ENCODE data around the gene COL23A1. TPM values are rescaled to one million over a fixed set of nuclear protein-coding genes. Genes with fewer than 3 reads are reported as not detected.

The COL23A1 gene
- total RNA-seq, 1 experiment from 2014 or later, result 15.0 TPM

DNA sequence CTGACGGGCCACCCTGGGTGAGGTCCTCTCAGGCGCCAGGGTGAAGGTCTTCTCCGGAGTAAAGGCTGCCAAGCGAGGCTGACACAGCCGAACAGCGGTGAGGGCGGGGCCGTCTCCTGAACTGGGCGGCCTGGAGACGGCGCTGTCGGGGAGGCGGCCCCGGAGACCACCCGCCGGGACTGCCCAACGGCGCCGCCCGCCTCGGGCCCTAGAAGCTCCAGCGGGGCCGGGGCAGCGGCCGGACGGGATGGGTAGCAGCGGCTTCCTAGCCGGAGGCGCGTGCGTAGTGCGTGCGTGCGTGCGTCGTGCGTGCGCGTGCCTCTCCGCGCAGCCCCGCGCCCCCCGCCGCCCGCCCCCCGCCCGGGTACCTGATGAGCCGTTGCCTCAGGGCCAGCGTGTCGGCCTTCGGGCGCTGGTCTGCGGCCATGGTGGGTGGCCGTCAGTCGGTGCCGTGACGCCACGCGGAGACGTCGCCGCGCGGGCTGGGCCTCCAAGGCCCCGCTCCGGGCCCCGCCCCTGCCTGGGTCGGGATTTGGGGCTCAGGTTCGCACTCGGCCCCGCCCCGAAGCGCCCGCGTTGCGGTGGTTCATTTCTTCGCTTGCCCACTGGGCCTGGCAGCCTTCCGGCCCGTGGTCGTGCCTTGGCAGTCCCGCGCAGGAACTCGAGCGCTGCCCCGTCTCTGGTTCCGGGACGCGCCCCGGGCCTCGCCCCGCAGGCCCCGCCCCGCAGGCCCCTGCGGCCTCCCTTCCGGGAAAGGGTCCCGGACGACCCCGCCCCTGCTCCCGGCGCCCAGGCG, 357.9 kb downstream of the COL23A1 start, which contains the start of gene PHYKPL (continued):
- TF ChIP-seq, protein P1, sequence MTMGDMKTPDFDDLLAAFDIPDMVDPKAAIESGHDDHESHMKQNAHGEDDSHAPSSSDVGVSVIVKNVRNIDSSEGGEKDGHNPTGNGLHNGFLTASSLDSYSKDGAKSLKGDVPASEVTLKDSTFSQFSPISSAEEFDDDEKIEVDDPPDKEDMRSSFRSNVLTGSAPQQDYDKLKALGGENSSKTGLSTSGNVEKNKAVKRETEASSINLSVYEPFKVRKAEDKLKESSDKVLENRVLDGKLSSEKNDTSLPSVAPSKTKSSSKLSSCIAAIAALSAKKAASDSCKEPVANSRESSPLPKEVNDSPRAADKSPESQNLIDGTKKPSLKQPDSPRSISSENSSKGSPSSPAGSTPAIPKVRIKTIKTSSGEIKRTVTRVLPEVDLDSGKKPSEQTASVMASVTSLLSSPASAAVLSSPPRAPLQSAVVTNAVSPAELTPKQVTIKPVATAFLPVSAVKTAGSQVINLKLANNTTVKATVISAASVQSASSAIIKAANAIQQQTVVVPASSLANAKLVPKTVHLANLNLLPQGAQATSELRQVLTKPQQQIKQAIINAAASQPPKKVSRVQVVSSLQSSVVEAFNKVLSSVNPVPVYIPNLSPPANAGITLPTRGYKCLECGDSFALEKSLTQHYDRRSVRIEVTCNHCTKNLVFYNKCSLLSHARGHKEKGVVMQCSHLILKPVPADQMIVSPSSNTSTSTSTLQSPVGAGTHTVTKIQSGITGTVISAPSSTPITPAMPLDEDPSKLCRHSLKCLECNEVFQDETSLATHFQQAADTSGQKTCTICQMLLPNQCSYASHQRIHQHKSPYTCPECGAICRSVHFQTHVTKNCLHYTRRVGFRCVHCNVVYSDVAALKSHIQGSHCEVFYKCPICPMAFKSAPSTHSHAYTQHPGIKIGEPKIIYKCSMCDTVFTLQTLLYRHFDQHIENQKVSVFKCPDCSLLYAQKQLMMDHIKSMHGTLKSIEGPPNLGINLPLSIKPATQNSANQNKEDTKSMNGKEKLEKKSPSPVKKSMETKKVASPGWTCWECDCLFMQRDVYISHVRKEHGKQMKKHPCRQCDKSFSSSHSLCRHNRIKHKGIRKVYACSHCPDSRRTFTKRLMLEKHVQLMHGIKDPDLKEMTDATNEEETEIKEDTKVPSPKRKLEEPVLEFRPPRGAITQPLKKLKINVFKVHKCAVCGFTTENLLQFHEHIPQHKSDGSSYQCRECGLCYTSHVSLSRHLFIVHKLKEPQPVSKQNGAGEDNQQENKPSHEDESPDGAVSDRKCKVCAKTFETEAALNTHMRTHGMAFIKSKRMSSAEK (CRISPR knock-in tag; IDR thresholded peaks at IDR 0.05; ENCODE audit: borderline replicate concordance), result no peak
- TF ChIP-seq IRF2 (CRISPR knock-in tag; IDR thresholded peaks at IDR 0.05; ENCODE audit: borderline replicate concordance, low read depth), result no peak
- no peak for TF ChIP-seq OVOL2 (CRISPR knock-in tag; IDR thresholded peaks at IDR 0.05; ENCODE audit: borderline replicate concordance)
- no peak for TF ChIP-seq ZNF219 (CRISPR knock-in tag; IDR thresholded peaks at IDR 0.05; ENCODE audit: borderline replicate concordance)
- TF ChIP-seq, protein P2, sequence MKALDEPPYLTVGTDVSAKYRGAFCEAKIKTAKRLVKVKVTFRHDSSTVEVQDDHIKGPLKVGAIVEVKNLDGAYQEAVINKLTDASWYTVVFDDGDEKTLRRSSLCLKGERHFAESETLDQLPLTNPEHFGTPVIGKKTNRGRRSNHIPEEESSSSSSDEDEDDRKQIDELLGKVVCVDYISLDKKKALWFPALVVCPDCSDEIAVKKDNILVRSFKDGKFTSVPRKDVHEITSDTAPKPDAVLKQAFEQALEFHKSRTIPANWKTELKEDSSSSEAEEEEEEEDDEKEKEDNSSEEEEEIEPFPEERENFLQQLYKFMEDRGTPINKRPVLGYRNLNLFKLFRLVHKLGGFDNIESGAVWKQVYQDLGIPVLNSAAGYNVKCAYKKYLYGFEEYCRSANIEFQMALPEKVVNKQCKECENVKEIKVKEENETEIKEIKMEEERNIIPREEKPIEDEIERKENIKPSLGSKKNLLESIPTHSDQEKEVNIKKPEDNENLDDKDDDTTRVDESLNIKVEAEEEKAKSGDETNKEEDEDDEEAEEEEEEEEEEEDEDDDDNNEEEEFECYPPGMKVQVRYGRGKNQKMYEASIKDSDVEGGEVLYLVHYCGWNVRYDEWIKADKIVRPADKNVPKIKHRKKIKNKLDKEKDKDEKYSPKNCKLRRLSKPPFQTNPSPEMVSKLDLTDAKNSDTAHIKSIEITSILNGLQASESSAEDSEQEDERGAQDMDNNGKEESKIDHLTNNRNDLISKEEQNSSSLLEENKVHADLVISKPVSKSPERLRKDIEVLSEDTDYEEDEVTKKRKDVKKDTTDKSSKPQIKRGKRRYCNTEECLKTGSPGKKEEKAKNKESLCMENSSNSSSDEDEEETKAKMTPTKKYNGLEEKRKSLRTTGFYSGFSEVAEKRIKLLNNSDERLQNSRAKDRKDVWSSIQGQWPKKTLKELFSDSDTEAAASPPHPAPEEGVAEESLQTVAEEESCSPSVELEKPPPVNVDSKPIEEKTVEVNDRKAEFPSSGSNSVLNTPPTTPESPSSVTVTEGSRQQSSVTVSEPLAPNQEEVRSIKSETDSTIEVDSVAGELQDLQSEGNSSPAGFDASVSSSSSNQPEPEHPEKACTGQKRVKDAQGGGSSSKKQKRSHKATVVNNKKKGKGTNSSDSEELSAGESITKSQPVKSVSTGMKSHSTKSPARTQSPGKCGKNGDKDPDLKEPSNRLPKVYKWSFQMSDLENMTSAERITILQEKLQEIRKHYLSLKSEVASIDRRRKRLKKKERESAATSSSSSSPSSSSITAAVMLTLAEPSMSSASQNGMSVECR (CRISPR knock-in tag; IDR thresholded peaks at IDR 0.05; ENCODE audit: borderline replicate concordance), result no peak
- no peak for TF ChIP-seq ZNF671 (CRISPR knock-in tag; IDR thresholded peaks at IDR 0.05)
- TF ChIP-seq SMAD4 (CRISPR knock-in tag; IDR thresholded peaks at IDR 0.05), result no peak
- TF ChIP-seq, protein P3, sequence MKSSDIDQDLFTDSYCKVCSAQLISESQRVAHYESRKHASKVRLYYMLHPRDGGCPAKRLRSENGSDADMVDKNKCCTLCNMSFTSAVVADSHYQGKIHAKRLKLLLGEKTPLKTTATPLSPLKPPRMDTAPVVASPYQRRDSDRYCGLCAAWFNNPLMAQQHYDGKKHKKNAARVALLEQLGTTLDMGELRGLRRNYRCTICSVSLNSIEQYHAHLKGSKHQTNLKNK (CRISPR knock-in tag; IDR thresholded peaks at IDR 0.05), result no peak
- no peak for TF ChIP-seq RORB (CRISPR knock-in tag; IDR thresholded peaks at IDR 0.05)
- TF ChIP-seq GABPB1 (CRISPR knock-in tag; IDR thresholded peaks at IDR 0.05), result peak; percentile 53
- no peak for TF ChIP-seq ZNF423 (CRISPR knock-in tag; IDR thresholded peaks at IDR 0.05)
- TF ChIP-seq, protein P4, sequence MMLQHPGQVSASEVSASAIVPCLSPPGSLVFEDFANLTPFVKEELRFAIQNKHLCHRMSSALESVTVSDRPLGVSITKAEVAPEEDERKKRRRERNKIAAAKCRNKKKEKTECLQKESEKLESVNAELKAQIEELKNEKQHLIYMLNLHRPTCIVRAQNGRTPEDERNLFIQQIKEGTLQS (CRISPR knock-in tag; conservative IDR thresholded peaks at IDR 0.05), result no peak
- TF ChIP-seq, protein P5, sequence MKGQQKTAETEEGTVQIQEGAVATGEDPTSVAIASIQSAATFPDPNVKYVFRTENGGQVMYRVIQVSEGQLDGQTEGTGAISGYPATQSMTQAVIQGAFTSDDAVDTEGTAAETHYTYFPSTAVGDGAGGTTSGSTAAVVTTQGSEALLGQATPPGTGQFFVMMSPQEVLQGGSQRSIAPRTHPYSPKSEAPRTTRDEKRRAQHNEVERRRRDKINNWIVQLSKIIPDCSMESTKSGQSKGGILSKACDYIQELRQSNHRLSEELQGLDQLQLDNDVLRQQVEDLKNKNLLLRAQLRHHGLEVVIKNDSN (CRISPR knock-in tag; IDR thresholded peaks at IDR 0.05), result no peak
- TF ChIP-seq FOXJ3 (CRISPR knock-in tag; IDR thresholded peaks at IDR 0.05; ENCODE audit: borderline replicate concordance), result no peak
- 0 out of 2 replicates have a peak, but pooled peaks have one; percentile 21 for TF ChIP-seq CBFB (CRISPR knock-in tag; IDR thresholded peaks at IDR 0.05; ENCODE audit: low read depth)
- TF ChIP-seq, protein P6, sequence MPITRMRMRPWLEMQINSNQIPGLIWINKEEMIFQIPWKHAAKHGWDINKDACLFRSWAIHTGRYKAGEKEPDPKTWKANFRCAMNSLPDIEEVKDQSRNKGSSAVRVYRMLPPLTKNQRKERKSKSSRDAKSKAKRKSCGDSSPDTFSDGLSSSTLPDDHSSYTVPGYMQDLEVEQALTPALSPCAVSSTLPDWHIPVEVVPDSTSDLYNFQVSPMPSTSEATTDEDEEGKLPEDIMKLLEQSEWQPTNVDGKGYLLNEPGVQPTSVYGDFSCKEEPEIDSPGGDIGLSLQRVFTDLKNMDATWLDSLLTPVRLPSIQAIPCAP (CRISPR knock-in tag; IDR thresholded peaks at IDR 0.05), result no peak
- TF ChIP-seq PRRX2 (CRISPR knock-in tag; IDR thresholded peaks at IDR 0.05), result no peak
- TF ChIP-seq NR2C2 (CRISPR knock-in tag; IDR thresholded peaks at IDR 0.05), result no peak
- TF ChIP-seq, protein P7, sequence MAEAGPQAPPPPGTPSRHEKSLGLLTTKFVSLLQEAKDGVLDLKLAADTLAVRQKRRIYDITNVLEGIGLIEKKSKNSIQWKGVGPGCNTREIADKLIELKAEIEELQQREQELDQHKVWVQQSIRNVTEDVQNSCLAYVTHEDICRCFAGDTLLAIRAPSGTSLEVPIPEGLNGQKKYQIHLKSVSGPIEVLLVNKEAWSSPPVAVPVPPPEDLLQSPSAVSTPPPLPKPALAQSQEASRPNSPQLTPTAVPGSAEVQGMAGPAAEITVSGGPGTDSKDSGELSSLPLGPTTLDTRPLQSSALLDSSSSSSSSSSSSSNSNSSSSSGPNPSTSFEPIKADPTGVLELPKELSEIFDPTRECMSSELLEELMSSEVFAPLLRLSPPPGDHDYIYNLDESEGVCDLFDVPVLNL (CRISPR knock-in tag; IDR thresholded peaks at IDR 0.05; ENCODE audit: borderline replicate concordance, low read depth), result no peak
- no peak for TF ChIP-seq MXD4 (CRISPR knock-in tag; IDR thresholded peaks at IDR 0.05; ENCODE audit: borderline replicate concordance)
- TF ChIP-seq EMX1 (CRISPR knock-in tag; IDR thresholded peaks at IDR 0.05), result no peak
- no peak for TF ChIP-seq SOX15 (CRISPR knock-in tag; IDR thresholded peaks at IDR 0.05)
- TF ChIP-seq ZNF232 (CRISPR knock-in tag; IDR thresholded peaks at IDR 0.05), result no peak
- TF ChIP-seq TEAD4 (CRISPR knock-in tag; IDR thresholded peaks at IDR 0.05), result no peak
- TF ChIP-seq ZNF138 (CRISPR knock-in tag; conservative IDR thresholded peaks at IDR 0.05), result no peak
- TF ChIP-seq, protein P8, sequence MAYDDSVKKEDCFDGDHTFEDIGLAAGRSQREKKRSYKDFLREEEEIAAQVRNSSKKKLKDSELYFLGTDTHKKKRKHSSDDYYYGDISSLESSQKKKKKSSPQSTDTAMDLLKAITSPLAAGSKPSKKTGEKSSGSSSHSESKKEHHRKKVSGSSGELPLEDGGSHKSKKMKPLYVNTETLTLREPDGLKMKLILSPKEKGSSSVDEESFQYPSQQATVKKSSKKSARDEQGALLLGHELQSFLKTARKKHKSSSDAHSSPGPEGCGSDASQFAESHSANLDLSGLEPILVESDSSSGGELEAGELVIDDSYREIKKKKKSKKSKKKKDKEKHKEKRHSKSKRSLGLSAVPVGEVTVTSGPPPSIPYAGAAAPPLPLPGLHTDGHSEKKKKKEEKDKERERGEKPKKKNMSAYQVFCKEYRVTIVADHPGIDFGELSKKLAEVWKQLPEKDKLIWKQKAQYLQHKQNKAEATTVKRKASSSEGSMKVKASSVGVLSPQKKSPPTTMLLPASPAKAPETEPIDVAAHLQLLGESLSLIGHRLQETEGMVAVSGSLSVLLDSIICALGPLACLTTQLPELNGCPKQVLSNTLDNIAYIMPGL (CRISPR knock-in tag; IDR thresholded peaks at IDR 0.05), result peak; percentile 83; the same call in 1 of the 2 replicates
